NCI-H2107 (cell line): ENCODE data around the gene CDK6.

Experiments
- DNase-seq: peaks from one replicate; lab custom pipeline; 2025; lab: John Stamatoyannopoulos, UW

The CDK6 gene

DNA sequence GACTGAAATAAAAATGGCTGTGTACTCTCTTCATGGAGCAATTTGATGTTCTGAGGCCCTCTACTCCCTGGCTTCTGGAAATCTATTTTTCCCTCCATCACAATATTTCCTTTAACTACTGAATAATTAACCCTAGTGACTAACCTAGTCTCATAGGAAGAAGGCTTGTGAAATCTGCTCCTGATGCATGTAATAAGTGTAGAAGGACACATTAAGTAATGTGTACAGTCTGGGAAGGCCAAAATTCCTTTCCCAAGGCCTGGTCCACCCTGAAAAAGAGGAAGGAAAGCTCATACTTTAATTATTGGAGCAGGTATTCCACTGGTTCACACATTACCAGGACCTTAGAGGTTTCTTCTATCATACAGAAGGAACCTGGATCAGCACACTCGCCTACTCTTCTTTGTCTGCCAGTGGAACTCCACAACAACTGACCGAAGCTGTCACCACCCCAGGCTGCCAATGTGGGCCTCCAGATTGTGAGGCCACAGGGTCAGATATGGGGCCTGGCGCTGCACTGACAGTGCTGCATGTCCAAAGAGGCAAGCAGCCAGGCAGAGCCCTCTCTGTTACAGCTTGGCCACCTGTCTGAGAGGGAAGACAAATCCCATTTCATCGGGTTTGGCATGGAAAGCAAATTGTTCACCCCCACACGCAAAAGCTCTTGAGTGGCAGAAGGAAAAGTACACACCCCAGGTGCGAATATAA, 191.8 kb downstream of the CDK6 start:
- DNase-seq = no peak

- DNase-seq = no peak
Observed at GRCh38 chr7:92643821-92644220, 192.6 kb downstream of the CDK6 start.

DNA sequence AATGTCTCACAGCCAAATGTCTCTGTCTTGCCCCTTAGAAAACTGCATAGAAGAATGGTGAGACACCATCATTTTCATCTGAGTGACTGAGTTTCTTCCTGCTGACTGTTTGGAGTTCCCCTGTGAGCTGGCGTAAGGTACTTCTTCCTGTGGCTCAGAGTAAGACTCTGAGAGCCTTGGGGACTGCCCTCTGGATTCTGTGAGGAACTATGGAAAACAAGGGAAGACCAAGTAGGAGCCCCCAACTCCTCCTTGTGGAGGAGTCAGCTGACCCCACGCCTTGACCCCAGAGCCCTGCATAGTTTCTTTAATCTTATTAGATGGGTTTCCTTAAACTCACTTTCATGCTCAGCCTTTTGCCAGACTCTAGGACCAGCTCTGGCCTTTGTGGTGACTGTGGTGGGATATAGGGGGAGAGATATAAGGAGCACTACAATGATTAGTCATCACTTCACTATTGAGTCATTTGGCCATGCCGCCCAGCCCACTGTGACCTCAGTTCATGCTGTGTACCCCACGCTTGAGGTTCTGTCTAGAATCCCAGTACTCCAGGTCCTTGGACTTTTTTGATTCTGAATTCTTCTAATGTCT, 194.4 kb downstream of the CDK6 start:
- DNase-seq = no peak

GRCh38 chr7:92639966-92640365, 196.4 kb downstream of the CDK6 start:
- DNase-seq = peak; percentile 29

GRCh38 chr7:92639213-92639896, 197.0 kb downstream of the CDK6 start:
- DNase-seq = peak; percentile 29

DNA sequence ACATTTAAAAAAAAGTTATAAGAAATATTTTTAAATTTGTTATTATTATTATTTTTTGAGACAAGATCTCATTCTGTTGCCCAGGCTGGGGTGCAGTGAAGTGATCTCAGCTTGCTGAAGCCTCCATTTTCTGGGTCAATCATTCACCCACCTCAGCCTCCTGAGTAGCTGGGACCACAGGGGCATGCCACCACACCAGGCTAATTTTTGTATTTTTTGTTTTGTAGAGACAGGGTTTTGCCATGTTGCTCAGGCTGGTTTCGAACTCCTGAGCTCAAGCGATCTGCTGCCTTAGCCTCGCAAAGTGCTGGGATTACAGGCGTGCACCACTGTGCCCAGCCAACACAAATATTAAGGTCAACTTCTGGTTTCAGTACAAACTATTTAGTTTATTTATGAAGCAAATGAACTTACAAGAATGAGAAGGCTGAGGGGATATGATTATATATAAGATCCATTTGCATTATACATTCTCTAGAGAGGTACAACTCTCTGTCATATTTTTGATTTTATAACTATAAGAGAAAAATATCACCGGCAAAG, 200.3 kb downstream of the CDK6 start:
- no peak for DNase-seq

DNA sequence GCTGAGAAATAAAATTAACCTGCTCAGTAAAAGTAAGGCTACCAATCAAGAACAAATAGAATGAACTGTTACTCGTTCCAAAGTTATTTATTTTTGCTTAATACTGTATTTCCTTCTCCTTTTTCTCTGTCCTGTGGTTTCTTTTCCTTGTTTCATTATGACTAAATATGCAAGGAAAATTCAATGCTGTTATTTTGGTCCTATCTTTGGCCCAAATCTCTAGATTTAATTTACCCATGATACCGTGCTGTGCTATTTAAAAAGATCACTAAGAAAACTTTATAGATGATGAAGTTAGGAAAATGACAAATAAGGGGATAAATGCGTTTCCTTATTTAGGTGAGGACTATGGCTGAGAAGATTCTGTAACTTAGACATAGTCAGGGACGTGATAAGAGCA, 200.8 kb downstream of the CDK6 start:
- DNase-seq = no peak

GRCh38 chr7:92634924-92635519, 201.4 kb downstream of the CDK6 start:
- DNase-seq = no peak

DNA sequence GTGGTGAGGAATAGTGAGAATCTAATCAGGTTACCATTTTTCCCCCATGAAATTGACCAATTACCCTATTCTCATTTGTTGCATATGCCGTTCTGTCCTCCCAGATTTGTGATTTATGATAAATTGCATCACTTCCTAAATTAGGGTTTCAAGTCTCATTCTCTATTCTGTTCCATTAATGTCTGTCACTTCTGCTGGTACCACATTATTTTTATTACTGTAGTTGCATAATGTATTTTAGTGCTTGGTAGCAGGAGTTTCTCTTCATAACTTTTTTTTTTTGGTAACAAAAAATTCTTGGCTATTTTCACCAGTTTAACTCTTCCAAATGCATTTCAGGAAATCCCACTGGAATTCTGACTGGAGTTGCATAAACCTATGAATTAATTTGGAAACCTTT, 202.2 kb downstream of the CDK6 start:
- DNase-seq = no peak

- no peak for DNase-seq
Observed at GRCh38 chr7:92633211-92633906, 203.0 kb downstream of the CDK6 start.

- no peak for DNase-seq
Observed at GRCh38 chr7:92632791-92633190, 203.6 kb downstream of the CDK6 start.

DNA sequence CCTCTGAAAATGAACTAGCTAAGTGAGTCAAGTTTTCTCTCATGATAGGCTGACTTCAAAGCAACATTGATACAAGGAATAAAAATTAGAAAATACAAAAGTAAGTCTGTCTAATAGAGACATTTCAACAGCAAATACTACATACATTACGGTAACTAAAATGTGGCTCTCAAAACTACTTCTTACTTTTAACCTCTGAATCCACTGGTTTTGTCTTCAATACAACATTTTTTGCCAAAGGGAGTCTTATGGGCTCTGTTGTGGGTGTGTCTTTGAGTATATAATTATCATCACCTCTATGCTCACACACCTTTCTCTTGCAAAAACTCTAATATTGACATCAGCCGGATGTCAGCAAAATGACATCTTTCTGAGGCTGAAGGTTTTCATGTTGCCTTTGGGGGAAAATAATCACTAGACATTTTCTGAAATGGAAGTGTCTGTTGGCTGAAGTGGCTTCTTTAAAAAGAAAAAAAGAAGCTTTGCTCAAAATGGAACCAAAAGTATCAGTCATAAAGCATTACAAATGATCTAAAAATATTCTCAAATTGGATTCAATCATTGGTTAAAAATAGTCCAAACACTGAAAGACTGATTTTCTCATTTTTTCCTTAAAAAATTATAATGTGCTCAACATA, 204.4 kb downstream of the CDK6 start:
- DNase-seq = no peak

DNA sequence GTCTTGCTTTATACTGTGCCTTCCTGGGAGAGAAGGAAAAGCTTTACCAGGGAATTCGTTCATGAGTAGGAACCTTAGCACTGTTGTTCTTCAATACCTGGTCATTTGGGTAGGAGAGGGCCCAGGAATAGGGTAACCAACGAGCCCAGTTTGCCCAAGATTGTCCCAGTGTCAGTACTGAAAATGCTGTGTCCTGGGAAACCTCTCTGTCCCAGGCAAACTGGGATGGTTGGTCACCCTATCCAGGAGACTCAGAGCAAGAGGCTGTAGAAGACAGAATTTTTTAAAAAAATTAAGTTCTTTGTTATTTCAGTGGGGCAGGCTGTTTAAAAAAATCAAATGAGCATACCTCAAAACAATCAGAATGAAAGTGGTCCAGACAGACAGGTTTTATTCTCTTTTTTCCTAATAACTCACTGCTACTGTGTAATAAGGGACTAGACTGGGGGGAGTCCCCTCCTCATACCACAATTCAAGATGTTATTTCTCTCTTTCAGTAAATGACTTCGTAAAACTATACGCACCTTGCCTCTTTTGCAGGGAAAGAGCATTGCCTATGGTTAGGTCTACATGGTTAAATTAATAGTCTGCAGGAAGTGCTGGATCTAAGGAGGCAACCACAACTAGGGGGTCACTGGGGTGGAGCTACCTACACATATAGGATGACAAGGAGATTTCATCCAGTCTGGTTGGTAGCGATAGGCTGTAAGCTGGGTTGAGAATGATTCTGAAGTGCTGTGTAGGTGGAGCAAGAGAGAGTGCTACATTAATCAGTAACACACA, 205.1 kb downstream of the CDK6 start:
- no peak for DNase-seq

- DNase-seq = no peak
Observed at GRCh38 chr7:92629779-92630178, 206.6 kb downstream of the CDK6 start.

DNA sequence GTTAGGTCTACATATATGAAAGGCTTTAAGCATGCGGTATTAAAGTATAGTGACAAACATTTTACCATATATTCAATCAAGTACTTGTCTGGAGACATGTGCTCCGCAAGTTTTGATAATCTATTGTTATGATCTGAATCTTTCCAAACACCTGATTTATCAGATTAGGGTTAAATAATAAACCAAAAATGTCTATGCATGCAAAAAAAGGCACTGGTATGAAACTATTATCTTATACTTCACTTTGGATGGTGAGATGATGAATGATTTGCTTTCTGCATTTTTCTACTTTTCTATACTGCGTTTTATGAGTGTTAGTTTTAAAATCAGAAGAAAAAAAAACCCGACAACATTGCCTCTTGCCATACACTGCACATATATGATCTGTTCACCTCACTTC, 208.4 kb downstream of the CDK6 start:
- no peak for DNase-seq

DNA sequence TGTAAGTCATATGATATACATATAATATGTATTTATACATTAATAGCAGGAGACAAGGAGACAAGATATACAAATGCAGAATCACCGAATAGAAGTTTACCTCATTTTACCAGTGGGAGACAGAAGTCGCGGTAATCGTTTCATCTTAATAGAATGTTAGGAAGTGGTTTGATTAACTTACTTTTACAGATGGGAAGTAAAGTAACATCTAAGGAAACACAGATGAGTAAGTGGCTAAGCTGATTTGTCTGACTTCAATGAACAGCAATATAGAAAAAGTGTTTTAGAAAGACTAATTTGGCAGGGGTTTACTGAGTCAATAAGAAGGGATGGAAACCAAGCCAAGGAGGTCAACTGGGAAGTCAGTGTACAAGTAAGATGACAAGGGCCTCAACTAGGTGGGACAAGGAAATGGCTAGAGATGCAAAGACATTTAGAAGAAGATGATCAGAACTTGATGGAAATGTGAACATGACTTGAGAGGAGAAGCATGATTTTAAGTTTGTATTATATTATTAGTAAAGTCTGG, 210.0 kb downstream of the CDK6 start:
- DNase-seq = no peak

DNA sequence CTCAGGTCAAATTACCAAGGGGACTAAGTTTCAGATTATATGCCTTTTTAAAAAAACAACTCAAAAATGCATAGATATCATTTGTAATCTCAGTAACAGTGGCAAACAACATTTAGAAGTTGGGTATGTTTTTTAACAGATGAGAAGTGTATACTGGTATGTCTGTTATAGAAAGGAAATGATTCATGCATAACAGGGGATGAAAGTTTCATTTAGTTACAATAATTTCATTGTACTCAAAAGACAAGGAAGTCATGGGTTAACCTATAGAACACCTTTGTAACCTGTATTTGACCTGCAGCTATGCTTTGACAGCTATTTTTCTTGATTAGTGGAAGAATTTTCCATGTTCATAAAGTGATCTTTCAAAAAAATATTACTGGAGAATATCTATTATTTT, 210.8 kb downstream of the CDK6 start:
- no peak for DNase-seq

DNA sequence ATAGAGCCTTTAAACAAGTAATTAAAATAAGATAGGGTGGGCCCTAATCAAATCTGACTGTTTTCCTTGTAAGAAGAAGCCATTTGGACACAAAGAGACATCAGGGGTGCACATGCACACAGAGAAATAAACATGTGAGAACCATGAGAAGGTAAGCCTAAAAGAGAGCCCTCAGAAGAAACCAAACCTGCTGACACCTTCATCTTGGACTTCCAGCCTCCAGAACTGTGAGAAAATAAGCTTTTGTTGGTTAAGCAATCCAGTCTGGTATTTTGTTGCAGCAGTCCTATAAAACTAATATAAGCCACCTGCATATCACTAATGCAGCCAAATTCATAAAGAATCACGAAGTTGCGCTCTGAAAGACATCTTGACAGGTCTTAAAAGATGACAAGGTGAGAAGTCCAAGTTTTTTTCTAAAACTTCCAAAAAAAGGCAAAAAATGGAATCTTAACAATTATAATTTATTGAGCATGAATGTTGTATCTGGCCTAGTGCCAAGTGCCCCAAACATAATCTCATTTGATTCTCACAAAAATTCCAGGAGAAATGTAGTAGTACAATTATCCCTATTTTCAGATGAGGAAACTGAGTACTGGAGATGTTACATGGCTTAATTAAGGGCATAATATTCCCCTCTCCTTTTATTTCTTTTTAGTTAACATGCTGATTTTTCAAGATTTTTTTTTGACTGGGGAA, 211.9 kb downstream of the CDK6 start:
- DNase-seq = no peak

DNA sequence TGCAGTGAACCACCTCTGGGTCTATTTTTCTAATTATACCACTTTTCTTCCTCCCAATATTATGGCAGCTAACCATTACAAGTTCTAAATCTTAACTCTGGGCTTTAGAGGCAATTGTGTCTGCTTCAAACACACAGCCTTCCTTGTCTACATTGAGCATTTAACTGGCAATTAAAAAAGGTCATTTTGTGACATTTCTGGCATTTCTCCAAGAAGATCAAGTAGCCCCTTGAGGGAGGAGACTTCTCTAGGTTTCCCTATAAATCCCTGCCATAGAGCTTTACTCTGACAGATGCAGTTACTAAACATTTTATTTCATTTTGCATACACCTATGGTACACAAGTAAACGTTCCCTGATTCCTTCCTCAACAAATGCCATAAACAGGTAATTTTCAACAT, 212.8 kb downstream of the CDK6 start:
- no peak for DNase-seq

DNA sequence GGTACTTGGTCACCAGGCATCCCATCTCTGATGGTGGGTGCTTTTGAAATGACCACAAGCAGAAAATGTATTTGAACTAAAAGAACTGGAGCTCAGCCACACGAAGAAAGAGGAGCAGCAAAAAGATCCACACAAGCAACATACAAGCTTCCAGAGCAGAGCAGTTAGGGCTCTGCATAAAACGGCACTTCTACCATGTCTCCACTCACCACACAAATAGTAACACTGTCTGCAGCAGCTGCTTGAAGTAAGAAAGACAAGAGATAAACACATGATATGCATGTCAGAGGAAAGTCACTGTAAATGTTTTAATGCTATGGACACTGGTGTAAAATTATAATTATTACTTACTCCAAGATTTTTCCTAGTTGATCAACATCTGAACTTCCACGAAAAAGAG, 213.7 kb downstream of the CDK6 start:
- no peak for DNase-seq
